Vagina (tissue), 2 donors: ENCODE data around the gene ARR3.
"Not testable (repeated sequence)": the region's sequence is repeated elsewhere in the genome, so short reads cannot be mapped to it uniquely, and the experiment has no call there.

Source experiments
- CTCF ChIP-seq, 3 experiments: fragments of 450-650 bp in 2 of 3; fragments of 200-600 bp in 1 of 3; sonication (generic) in 1 of 3; IDR thresholded peaks; one replicate each; pipeline ENCODE4 v1.5.1; 2017 to 2019; ENCODE audit warnings: antibody characterized with exemption in 3 of 3, mild to moderate bottlenecking in 2 of 3, moderate library complexity in 2 of 3
- POLR2A ChIP-seq, 2 donors: fragments of 450-650 bp; IDR thresholded peaks; one replicate each; pipeline ENCODE4 v1.6.1; 2017; ENCODE audit warnings: antibody characterized with exemption in 2 of 2, mild to moderate bottlenecking in 2 of 2, moderate library complexity in 2 of 2
- POLR2AphosphoS5 ChIP-seq, 2 donors: sonication (generic); formaldehyde crosslinking; IDR thresholded peaks; one replicate each; pipeline ENCODE4 v1.9.0; 2017; ENCODE audit warnings: antibody characterized with exemption in 2 of 2, mild to moderate bottlenecking in 2 of 2, low read depth in 1 of 2; ENCODE audit not compliant: insufficient read depth in 1 of 2

- not testable (repeated sequence) for TF ChIP-seq CTCF (IDR thresholded peaks at IDR 0.05); POLR2AphosphoS5 (IDR thresholded peaks at IDR 0.05; ENCODE audit: insufficient read depth in 1 of 2, low read depth in 1 of 2); POLR2A (IDR thresholded peaks at IDR 0.05)
Measured at GRCh38 chrX:70323628-70324027, 55.5 kb downstream of the ARR3 start.
